CD4-positive, alpha-beta T cell treated with Interleukin-1 beta for 1 hour (primary cell): ENCODE results near the gene CLEC4G.
"Not testable (repeated sequence)": the region's sequence is repeated elsewhere in the genome, so short reads cannot be mapped to it uniquely, and the experiment has no call there.

Experiments used
- DNase-seq, 2 donors: peaks; one replicate each; pipeline ENCODE4 v3.0.0-alpha.2; 2020 to 2022

Gene CLEC4G

DNA sequence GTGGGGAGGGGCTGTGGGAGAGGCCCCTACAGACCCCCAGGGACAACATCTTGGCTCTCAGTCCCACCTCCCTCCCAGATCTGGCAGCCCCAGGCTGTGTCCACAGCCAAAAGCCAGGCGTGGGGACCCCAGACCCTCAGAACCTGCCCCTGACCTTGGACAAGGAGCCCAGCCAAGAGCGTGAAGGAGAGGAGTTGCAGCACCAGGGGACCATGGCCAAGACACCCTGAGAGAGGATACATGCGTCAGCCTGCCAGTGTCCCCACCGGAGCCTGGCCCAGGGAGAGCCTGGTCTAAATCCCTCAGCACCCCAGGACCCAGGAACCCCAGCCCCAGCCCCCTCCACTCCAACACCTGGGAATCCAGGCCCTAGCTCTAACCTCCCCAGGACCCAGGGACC lies 14.4 kb upstream of the CLEC4G start:
- DNase-seq: not testable (repeated sequence)

- DNase-seq: no peak
Observed at GRCh38 chr19:7744871-7745650, 13.2 kb upstream of the CLEC4G start.

DNA sequence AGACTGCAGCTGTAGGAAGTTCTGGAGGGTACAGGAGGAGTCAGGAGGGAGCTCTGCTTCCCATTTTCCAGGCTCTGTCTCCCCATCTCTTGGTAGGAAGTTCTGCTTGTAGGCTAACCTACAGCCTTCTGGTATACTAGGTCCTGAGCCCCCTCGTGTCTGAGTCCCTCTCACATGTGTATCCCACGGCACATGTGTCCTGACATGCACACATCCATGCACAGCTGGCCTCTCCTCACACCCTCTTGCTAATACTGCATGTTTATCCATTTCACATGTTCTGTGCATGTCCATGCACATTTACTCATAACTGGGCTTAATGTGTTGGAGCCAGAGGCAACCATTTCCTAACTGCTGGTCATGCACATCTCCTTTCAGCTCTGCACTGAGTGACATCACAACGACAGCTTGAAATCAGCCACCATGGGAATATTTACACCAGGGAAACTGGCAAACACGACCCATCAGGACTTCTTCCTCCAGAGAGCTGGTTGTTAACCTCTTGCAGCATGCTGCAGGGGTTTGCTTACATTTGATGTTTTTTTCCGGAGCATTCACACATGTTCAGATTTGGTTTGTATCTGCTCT lies 12.4 kb upstream of the CLEC4G start:
- DNase-seq: no peak

GRCh38 chr19:7743425-7743841 lies 11.5 kb upstream of the CLEC4G start:
- no peak for DNase-seq

DNA sequence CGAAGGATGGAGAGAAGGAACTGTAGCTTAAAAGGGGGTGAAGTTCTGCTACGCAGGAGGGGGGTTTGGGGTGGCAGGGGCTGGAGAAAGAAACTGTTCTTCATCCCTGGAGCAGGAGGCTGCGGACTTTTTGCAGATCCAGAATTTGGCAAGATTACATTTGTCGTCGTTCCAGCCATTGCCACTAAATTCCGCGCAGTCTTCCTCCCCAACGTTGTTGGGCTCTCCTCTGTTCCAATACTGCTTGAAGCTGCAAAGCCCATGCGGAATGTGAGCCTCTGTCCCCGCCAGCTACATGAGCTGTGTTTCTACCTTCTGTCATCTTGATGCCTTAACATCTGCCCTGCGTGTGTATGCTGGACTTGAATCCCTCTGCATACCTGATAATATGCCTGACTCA lies 11.1 kb upstream of the CLEC4G start:
- no peak for DNase-seq

DNA sequence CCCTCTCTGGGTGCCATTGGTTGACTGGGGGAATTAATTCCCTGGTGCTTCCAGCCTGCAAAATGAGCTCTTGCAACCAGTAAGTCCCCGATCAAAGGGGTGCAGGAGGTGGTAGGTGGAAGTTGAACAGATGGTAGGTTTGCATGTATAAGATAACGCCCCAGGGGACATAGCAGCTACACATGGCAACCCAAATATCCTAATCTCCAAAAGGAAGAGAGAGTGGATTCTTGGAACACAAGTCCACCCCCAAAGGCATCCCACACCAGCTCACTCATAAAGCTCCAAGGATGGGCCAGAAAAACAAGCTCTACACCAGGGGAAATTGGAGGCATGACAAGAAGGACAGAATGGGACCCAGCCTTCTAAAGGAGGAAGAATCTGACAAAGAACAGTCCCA lies 10.7 kb upstream of the CLEC4G start:
- DNase-seq: no peak

DNA sequence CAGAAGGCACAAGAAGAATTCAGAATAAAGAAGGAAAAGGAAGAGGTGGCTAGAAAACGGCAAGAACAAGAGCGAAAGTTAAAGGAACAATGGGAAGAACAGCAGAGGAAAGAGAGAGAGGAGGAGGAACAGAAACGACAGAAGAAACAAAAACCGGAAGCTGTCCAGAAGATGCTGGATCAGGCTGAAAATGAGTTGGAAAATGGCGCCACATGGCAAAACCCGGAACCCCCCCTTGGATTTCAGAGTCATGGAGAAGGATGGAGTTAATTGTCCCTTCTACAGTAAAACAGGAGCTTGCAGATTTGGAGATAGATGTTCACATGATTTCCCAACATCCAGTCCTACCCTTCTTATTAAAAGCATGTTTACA lies 8.8 kb upstream of the CLEC4G start:
- no peak for DNase-seq

GRCh38 chr19:7739801-7740681 lies 8.1 kb upstream of the CLEC4G start:
- no peak for DNase-seq

DNA sequence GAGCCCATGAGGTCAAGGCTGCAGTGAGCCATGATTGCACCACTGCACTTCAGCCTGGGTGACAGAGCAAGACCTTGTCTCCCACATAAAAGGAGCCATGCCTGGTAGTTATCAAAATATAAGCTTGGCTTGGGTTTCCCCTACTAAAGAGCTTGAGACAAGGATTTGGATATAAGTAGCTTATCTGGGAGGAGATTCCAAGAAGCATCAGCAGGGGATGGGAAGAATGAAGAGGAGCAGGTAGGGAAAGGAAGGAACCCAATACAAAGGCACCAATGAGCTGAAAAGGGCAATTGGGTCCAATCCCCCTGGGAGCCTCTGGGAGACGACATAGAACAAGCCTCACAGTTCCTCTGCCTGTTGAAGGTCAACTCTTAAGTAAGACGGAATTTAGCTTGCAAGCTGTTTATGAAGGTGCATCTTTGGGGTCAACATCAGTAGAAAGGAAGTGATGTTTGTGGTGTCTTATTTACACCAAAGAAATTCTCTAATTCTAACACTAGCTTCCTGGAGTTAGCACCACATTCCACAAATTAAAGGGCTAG lies 7.4 kb upstream of the CLEC4G start:
- DNase-seq: no peak

DNA sequence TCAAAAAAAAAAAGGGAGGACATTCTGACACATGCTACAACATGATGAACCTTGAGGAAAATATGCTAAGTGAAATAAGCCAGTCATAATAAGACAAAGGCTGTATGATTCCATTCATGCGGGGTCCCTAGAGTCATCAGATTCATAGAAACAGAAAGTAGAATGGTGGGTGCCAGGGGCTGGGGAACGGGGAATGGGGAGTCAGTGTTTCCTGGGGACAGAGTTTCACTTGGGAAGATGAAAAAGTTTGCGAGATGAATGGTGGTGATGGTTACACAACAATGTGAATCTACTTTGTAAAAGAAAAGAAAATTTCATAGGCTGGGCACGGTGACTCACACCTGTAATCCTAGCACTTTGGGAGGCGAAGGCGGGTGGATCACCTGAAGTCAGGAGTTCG lies 6.1 kb upstream of the CLEC4G start:
- DNase-seq: no peak

GRCh38 chr19:7737215-7737614 lies 5.3 kb upstream of the CLEC4G start:
- no peak for DNase-seq

DNA sequence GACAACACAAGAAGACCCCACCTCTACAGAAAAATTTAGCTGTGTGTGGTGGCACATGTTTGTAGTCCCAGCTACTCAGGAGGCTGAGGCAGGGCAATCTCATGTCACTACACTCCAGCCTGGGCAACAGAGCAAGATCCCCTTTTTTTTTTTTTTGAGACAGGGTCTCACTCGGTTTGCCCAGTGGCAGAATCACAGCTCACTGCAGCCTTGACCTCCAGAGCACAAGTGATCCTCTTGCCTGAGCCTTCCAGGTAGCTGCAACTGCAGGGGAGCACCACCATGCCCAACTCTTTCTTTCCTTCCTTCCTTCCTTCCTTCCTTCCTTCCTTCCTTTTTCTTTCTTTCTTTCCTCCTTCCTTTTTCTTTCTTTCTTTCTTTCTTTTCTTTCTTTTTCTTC lies 4.2 kb upstream of the CLEC4G start:
- DNase-seq: no peak

- DNase-seq: peak in 1 of 2 donors; percentile 13
Observed at GRCh38 chr19:7734220-7735203, 2.6 kb upstream of the CLEC4G start.

DNA sequence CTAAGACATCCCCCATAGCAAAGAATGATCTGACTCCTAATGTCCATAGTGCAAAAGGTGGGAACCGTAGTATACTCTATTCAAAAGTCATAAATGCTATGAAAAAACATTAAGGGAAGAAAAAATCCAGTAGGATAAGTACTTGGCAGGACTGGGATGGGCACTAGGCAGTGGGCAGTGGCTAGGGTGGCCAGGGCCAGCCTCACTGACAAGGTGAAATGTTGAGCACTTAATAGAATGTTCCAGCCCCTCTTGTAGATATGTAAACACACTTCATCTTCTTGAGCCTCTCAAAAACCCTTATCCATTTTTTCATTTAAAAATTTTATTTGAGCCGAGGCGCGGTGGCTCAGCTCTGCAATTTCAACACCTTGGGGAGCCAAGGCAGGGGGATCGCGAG lies 1.5 kb upstream of the CLEC4G start:
- DNase-seq: no peak

- DNase-seq: no peak
Observed at GRCh38 chr19:7731615-7732014, 295 bp downstream of the CLEC4G start.

GRCh38 chr19:7731218-7731595 lies 703 bp downstream of the CLEC4G start:
- no peak for DNase-seq

GRCh38 chr19:7730286-7731217 lies 1.4 kb downstream of the CLEC4G start:
- DNase-seq: no peak

- DNase-seq: peak in 1 of 2 donors; percentile 33
Observed at GRCh38 chr19:7729831-7730285, 2.1 kb downstream of the CLEC4G start.

DNA sequence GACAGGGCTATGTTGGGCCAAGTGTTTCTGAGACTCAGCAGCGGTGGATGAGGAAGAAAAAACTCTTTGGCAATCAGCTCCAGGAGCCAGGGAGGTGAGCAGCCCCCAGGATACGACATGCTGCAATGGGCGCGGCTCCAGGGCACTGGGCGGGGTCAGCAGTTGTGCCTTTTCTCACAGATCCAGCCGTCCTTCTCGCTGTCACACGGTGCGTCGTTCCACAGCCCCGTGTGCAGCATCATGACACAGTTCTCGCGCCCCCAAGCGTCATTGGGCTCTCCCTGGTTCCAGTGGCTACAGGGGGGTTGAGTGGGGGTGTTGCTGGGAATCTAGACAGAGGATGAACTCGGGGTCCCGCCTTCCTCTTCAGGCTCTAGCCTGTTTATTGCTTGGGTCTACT lies 2.7 kb downstream of the CLEC4G start:
- peak in 1 of 2 donors; percentile 49 for DNase-seq

GRCh38 chr19:7725791-7726190 lies 6.1 kb downstream of the CLEC4G start:
- no peak for DNase-seq

DNA sequence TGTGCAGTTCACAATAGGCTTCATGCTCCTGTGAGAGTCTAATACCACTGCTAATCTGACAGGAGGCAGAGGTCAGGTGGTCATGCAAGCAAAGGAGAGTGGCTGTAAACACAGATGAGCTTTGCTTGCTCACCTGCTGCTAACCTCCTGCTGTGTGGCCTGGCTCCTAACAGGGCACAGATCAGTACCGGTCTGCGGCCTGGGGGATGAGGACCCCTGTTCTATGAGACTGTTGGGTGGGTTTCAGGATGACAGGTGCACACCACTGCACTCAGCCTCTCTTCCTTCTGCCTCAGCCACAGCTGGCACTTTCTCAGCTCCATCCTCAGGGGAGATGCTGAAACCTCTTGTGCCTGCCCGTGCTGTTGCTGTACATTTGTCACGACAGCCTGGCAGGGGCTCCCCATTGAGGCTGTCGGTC lies 9.7 kb downstream of the CLEC4G start:
- DNase-seq: no peak
